ENCODE measurements around the gene STAC3. TPM values are rescaled to one million over a fixed set of nuclear protein-coding genes. Genes with fewer than 3 reads are reported as not detected.

The STAC3 gene
- total and polyA plus RNA-seq, 2 donors from 2014 or later = 1.5 to 3.1 TPM

DNA sequence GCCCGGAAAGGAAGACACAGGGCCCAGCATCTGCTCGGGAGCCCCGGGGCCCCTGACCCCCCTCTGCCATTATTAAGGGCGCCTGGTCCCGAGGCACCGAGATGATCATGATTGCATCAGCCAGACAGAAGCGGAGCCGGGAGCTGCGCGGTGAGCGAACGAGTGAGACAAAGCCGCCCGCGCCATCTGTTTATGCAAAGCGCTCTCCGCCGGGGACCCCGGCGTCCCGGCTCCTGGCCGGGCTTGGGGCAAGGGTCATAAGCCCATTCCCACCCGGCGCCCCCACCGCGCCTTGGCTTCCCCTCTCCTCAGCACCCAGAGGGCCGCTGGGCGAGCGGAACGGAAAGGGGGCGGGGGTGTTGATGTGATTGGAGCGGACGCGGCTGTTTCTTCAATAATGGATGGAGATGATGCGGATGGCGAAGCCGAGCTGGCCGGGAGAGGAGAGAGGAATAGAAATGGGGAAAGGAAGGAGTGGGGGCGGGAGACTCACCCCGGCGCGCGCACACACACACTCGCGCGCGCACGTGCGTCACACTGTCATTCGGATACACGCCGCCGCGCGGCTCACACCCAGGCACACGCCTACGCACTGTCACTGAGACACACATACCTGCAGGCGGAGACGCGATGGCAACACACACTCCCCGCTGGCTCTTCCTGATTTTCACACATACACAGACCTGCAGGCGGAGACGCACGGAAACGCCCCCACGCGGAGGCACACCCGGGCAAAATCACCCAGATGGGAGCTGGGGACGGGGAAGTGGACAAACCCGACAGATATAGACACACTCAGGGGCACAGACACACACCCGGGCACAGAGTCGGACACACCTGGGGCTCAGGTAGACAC lies 10.7 kb downstream of the STAC3 start:
- no peak overlapping the region for H3K27ac ChIP-seq (ENCODE audit: low read depth in 2 of 2, low read length in 2 of 2)
- no peak overlapping the region for H3K9ac ChIP-seq (ENCODE audit: low read length in 3 of 3)
- FAIRE-seq (no peak), DNase-seq (peak in 4 of 5 donors; percentile 46 to 87 (median 80))
- H3K36me3 ChIP-seq (ENCODE audit: control insufficient read depth in 2 of 3, insufficient read depth in 3 of 3, low read length in 3 of 3) = no peaks in the 10 kb centered on the region
- no peaks in the 10 kb centered on the region for H3K9me3 ChIP-seq (ENCODE audit: control insufficient read depth in 2 of 3, insufficient read depth in 1 of 3, low read length in 3 of 3)
- H3K4me1 ChIP-seq (ENCODE audit: control insufficient read depth in 2 of 3, insufficient read depth in 2 of 3, low read depth in 1 of 3, low read length in 3 of 3) = peaks cover 3 to 35% (median 4%) of the 10 kb centered on the region in 3 donors
- intact Hi-C loops (cut with DNase I) = no loop called here
- TF ChIP-seq CTCF (IDR thresholded peaks at IDR 0.05; ENCODE audit: borderline replicate concordance, extremely low read depth, insufficient read depth) = no peak
- peaks cover 35% of the 10 kb centered on the region for H3K27me3 ChIP-seq (ENCODE audit: control insufficient read depth, insufficient read depth, low read length)
- H3K4me3 ChIP-seq (ENCODE audit: low read length in 3 of 3) = peak overlapping the region; percentile 16 to 36 (median 26)

DNA sequence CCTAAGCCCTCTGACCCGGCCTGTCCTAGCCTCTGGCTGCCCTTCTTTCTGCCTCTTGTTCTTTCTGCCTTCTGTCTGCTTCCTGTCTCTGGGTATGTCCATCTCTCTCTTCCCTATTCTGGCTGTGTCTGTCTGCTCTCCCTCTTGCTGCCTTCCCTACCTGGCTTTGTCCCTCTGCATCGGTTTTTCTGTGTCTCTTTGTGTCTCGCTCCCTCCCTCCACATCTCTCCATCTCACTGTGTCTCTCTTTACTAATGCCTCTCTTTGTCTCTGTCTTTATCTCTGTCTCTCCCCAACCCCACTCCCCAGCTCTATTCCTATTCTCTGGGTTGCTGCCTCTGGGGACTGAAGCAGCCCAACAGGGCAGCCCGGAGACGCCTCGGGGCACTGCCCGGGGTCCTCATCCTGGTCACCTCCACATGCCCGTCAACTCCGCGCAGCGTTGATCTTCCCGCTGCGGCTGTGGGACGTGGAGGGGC lies 11.4 kb downstream of the STAC3 start:
- Histone ChIP-seq H3K4me3 (ENCODE audit: low read length in 3 of 3) (peak overlapping the region in 1 of 3 donors; percentile 16), H3K9me3 (ENCODE audit: control insufficient read depth in 2 of 3, insufficient read depth in 1 of 3, low read length in 3 of 3) (no peaks in the 10 kb centered on the region), H3K36me3 (ENCODE audit: control insufficient read depth in 2 of 3, insufficient read depth in 3 of 3, low read length in 3 of 3) (no peaks in the 10 kb centered on the region), H3K27ac (ENCODE audit: low read depth in 2 of 2, low read length in 2 of 2) (no peak overlapping the region), H3K4me1 (ENCODE audit: control insufficient read depth in 2 of 3, insufficient read depth in 2 of 3, low read depth in 1 of 3, low read length in 3 of 3) (peaks cover 3 to 35% (median 4%) of the 10 kb centered on the region in 3 donors), H3K9ac (ENCODE audit: low read length in 3 of 3) (no peak overlapping the region), H3K27me3 (ENCODE audit: control insufficient read depth, insufficient read depth, low read length) (peaks cover 35% of the 10 kb centered on the region)
- intact Hi-C loops (cut with DNase I) = no loop called here
- FAIRE-seq (no peak), DNase-seq (no peak)
- no peak for TF ChIP-seq CTCF (IDR thresholded peaks at IDR 0.05; ENCODE audit: borderline replicate concordance, extremely low read depth, insufficient read depth)

- Histone ChIP-seq H3K27me3 (ENCODE audit: control insufficient read depth, insufficient read depth, low read length) (peaks cover 35% of the 10 kb centered on the region), H3K4me3 (ENCODE audit: low read length in 3 of 3) (peak overlapping the region in 1 of 3 donors; percentile 37), H3K9ac (ENCODE audit: low read length in 3 of 3) (no peak overlapping the region), H3K4me1 (ENCODE audit: control insufficient read depth in 2 of 3, insufficient read depth in 2 of 3, low read depth in 1 of 3, low read length in 3 of 3) (peaks cover 3 to 35% (median 4%) of the 10 kb centered on the region in 3 donors), H3K9me3 (ENCODE audit: control insufficient read depth in 2 of 3, insufficient read depth in 1 of 3, low read length in 3 of 3) (no peaks in the 10 kb centered on the region), H3K27ac (ENCODE audit: low read depth in 2 of 2, low read length in 2 of 2) (no peak overlapping the region), H3K36me3 (ENCODE audit: control insufficient read depth in 2 of 3, insufficient read depth in 3 of 3, low read length in 3 of 3) (peaks cover 0 to 5% (median under 1%) of the 10 kb centered on the region in 3 donors)
- DNase-seq (peak; percentile 89 to 95 (median 93)), FAIRE-seq (no peak)
- TF ChIP-seq CTCF (IDR thresholded peaks at IDR 0.05; ENCODE audit: borderline replicate concordance, extremely low read depth, insufficient read depth) = peak; percentile 100
- intact Hi-C loops (cut with DNase I) = no loop called here
These were observed 12.0 kb downstream of the STAC3 start for GRCh38 chr12:57238854-57239554.

Measured in kidney (tissue), 14 donors.